HCT116 (cell line): ENCODE results near the gene EPS8. TPM values are rescaled to one million over a fixed set of nuclear protein-coding genes. Genes with fewer than 3 reads are reported as not detected.

ENCODE experiments used
- ATAC-seq: fragments of 200-7000 bp; cut with Tn5 transposase; 2 replicates; pipeline ENCODE4 v1.9.1; 2020; ENCODE audit warnings: mild to moderate bottlenecking, moderate library complexity
- BruUV-seq: library from RNA; stranded (reverse); fragments of 400-500 nt; replicated peaks from 2 replicates; lab custom pipeline; 2021; lab: Mats Ljungman, UMichigan
- CTCF ChIA-PET: fragments of 300-600 bp; sonication (Branson Sonifier 250); formaldehyde crosslinking; loops from one replicate; lab custom pipeline; 2021; ENCODE audit warnings: antibody characterized with exemption; lab: Charles Lee
- POLR2A ChIA-PET: fragments of 300-600, 350-600 bp; sonication (Branson Sonifier 250); formaldehyde crosslinking; loops from one replicate; lab custom pipeline; 2021; ENCODE audit warnings: antibody characterized with exemption; lab: Charles Lee
- RAD21 ChIA-PET, 2 experiments: fragments of 300-600 bp; sonication (Branson Sonifier 250); formaldehyde crosslinking; loops; one replicate each; lab custom pipeline; 2023; ENCODE audit warnings: low total read pairs in 2 of 2; ENCODE audit not compliant: uncharacterized antibody in 2 of 2, unreplicated experiment in 2 of 2, low non-redundant PET in 1 of 2; lab: Charles Lee
- DNase-seq: peaks from one replicate; pipeline ENCODE4 v3.0.0-alpha.2; 2010; ENCODE audit warnings: low read depth, low spot score
- H2AFZ ChIP-seq: fragments of 200-600 bp; shearing (Covaris generic), sonication (generic); 2 replicates; pipeline ENCODE4 v1.6.1; 2017; ENCODE audit warnings: low read depth, mixed run types, mixed read lengths, antibody characterized with exemption, low read length; ENCODE audit not compliant: poor library complexity, severe bottlenecking
- H3K27ac ChIP-seq: 2 replicates; pipeline ENCODE4 v1.5.1; 2012; ENCODE audit warnings: low read depth, low read length
- H3K27me3 ChIP-seq: fragments of 200-600 bp; sonication (generic); 2 replicates; pipeline ENCODE4 v1.6.1; 2016; ENCODE audit warnings: mixed run types, low read length, mixed read lengths; ENCODE audit not compliant: insufficient read depth
- H3K36me3 ChIP-seq, 2 experiments: fragments of 200-500 bp in 1 of 2; fragments of 200-600 bp in 1 of 2; sonication (Bioruptor generic) in 1 of 2; sonication (generic) in 1 of 2; 2 replicates each; pipeline versions ENCODE4 v1.5.1 to v1.6.1; 2014 to 2016; ENCODE audit warnings: low read length in 2 of 2, inconsistent platforms in 1 of 2, mixed read lengths in 1 of 2, mixed run types in 1 of 2; ENCODE audit not compliant: insufficient read depth in 2 of 2, control insufficient read depth in 1 of 2
- H3K4me1 ChIP-seq, 2 experiments: fragments of 200-600 bp in 1 of 2; sonication (generic) in 1 of 2; 2 replicates each; pipeline versions ENCODE4 v1.5.1 to v1.6.1; 2012 to 2017; ENCODE audit warnings: low read length in 2 of 2, inconsistent platforms in 1 of 2, mild to moderate bottlenecking in 1 of 2, mixed read lengths in 1 of 2, mixed run types in 1 of 2, moderate library complexity in 1 of 2; ENCODE audit not compliant: insufficient read depth in 2 of 2, control insufficient read depth in 1 of 2
- H3K4me2 ChIP-seq: fragments of 200-600 bp; sonication (generic); 2 replicates; pipeline ENCODE4 v1.6.1; 2017; ENCODE audit warnings: mixed run types, low read length, mixed read lengths
- H3K4me3 ChIP-seq, 2 experiments: fragments of 200-600 bp in 1 of 2; sonication (generic) in 1 of 2; replicated peaks in 1 of 2; 2 replicates each; pipeline ENCODE4 v1.5.1; 2011 to 2016; ENCODE audit warnings: low read length in 2 of 2, control low read depth in 1 of 2, low read depth in 1 of 2, mild to moderate bottlenecking in 1 of 2, mixed read lengths in 1 of 2, mixed run types in 1 of 2
- H3K79me2 ChIP-seq: fragments of 200-600 bp; sonication (generic); 2 replicates; pipeline ENCODE4 v1.6.1; 2017; ENCODE audit warnings: mild to moderate bottlenecking, mixed run types, low read length, moderate library complexity, mixed read lengths; ENCODE audit not compliant: insufficient read depth
- H3K9ac ChIP-seq: fragments of 200-600 bp; sonication (generic); 2 replicates; pipeline ENCODE4 v1.6.1; 2016; ENCODE audit warnings: low read length, mixed read lengths
- H3K9me2 ChIP-seq: fragments of 200-600 bp; sonication (generic), shearing (Covaris generic); 2 replicates; pipeline ENCODE4 v1.6.1; 2017; ENCODE audit warnings: mixed run types, mild to moderate bottlenecking, moderate library complexity; ENCODE audit not compliant: insufficient read depth
- H3K9me3 ChIP-seq, 2 experiments: fragments of 200-500 bp in 1 of 2; fragments of 200-600 bp in 1 of 2; sonication (Bioruptor generic) in 1 of 2; sonication (generic) in 1 of 2; 2 replicates each; pipeline ENCODE4 v1.6.1; 2014 to 2017; ENCODE audit warnings: low read length in 2 of 2, mixed read lengths in 2 of 2, inconsistent platforms in 1 of 2, low read depth in 1 of 2, mild to moderate bottlenecking in 1 of 2, mixed run types in 1 of 2, moderate library complexity in 1 of 2; ENCODE audit not compliant: control insufficient read depth in 1 of 2, insufficient read depth in 1 of 2
- H4K20me1 ChIP-seq: fragments of 200-600 bp; sonication (generic), shearing (Covaris generic); 2 replicates; pipeline ENCODE4 v1.6.1; 2017; ENCODE audit warnings: mixed run types, mild to moderate bottlenecking, moderate library complexity; ENCODE audit not compliant: insufficient read depth
- ATF3 ChIP-seq: IDR thresholded peaks from 2 replicates; pipeline ENCODE4 v1.6.1; 2012
- CBX3 ChIP-seq: IDR thresholded peaks from 2 replicates; pipeline ENCODE4 v1.6.1; 2012; ENCODE audit warnings: low read depth
- CTCF ChIP-seq, 3 experiments: fragments of 200-600 bp in 1 of 3; sonication (generic) in 1 of 3; IDR thresholded peaks in 2 of 3; conservative IDR thresholded peaks in 1 of 3; 2 replicates each; pipeline ENCODE4 v1.5.1; 2012 to 2017; ENCODE audit warnings: low read depth in 2 of 3, low read length in 2 of 3, antibody characterized with exemption in 1 of 3, borderline replicate concordance in 1 of 3, control low read depth in 1 of 3, mild to moderate bottlenecking in 1 of 3, mixed read lengths in 1 of 3, mixed run types in 1 of 3, moderate library complexity in 1 of 3; ENCODE audit not compliant: insufficient read depth in 1 of 3
- EGR1 ChIP-seq: IDR thresholded peaks from 2 replicates; pipeline ENCODE4 v1.6.1; 2012; ENCODE audit warnings: low read depth
- EZH2 ChIP-seq: fragments of 200-600 bp; sonication (generic); IDR thresholded peaks from 2 replicates; pipeline ENCODE4 v1.6.1; 2017; ENCODE audit warnings: antibody characterized with exemption, mixed run types
- EZH2phosphoT487 ChIP-seq: fragments of 200-600 bp; IDR thresholded peaks from 2 replicates; pipeline ENCODE4 v1.6.1; 2018; ENCODE audit warnings: antibody characterized with exemption, borderline replicate concordance
- FOSL1 ChIP-seq: IDR thresholded peaks from 2 replicates; pipeline ENCODE4 v1.6.1; 2012; ENCODE audit warnings: low read depth
- MAX ChIP-seq: IDR thresholded peaks from 2 replicates; pipeline ENCODE4 v1.6.1; 2012
- POLR2A ChIP-seq: IDR thresholded peaks from 2 replicates; pipeline ENCODE4 v1.7.0; 2011; ENCODE audit warnings: borderline replicate concordance; ENCODE audit not compliant: insufficient read depth, insufficient read length; ENCODE audit errors: extremely low read depth
- POLR2AphosphoS5 ChIP-seq: IDR thresholded peaks from 2 replicates; pipeline ENCODE4 v1.6.1; 2011; ENCODE audit warnings: mild to moderate bottlenecking, low read depth, low read length, moderate library complexity
- RAD21 ChIP-seq: IDR thresholded peaks from 2 replicates; pipeline ENCODE4 v1.6.1; 2012; ENCODE audit warnings: low read depth, mild to moderate bottlenecking
- REST ChIP-seq: IDR thresholded peaks from 2 replicates; pipeline ENCODE4 v1.6.1; 2012; ENCODE audit warnings: low read depth
- SIN3A ChIP-seq: IDR thresholded peaks from 2 replicates; pipeline ENCODE4 v1.6.1; 2012; ENCODE audit warnings: low read depth
- TCF7L2 ChIP-seq: IDR thresholded peaks from 2 replicates; pipeline ENCODE4 v1.7.0; 2011; ENCODE audit warnings: borderline replicate concordance, inconsistent platforms; ENCODE audit not compliant: insufficient read depth, insufficient read length; ENCODE audit errors: extremely low read depth
- YY1 ChIP-seq: IDR thresholded peaks from 2 replicates; pipeline ENCODE4 v1.6.1; 2011; ENCODE audit warnings: low read length, low read depth, moderate library complexity, mild to moderate bottlenecking; ENCODE audit not compliant: insufficient replicate concordance; ENCODE audit errors: extremely low read depth
- ZBTB33 ChIP-seq: IDR thresholded peaks from 2 replicates; pipeline ENCODE4 v1.6.1; 2011; ENCODE audit warnings: mild to moderate bottlenecking, low read length, moderate library complexity; ENCODE audit not compliant: insufficient replicate concordance; ENCODE audit errors: extremely low read depth
- ZFX ChIP-seq: fragments of 450-650 bp; IDR thresholded peaks from 2 replicates; pipeline ENCODE4 v1.6.1; 2017
- ZNF274 ChIP-seq: fragments of 200-500 bp; sonication (Bioruptor generic); IDR thresholded peaks from 2 replicates; pipeline ENCODE4 v1.6.1; 2014; ENCODE audit warnings: mild to moderate bottlenecking, low read depth, low read length, inconsistent platforms
- intact Hi-C: fragments of 100-400 bp; cut with micrococcal nuclease; formaldehyde crosslinking; loops from 2 replicates; pipeline ENCODE4 v1.10.0; 2022
- total RNA-seq: library from RNA; stranded (reverse); gene quantifications from one replicate; pipeline ENCODE4 v1.2.1, GENCODE V29; 2021; ENCODE audit not compliant: unreplicated experiment

EPS8 gene
- total RNA-seq, 1 experiment from 2014 or later: 49.9 TPM

- peaks cover 32 to 71% of the 10 kb centered on the region in 2 experiments for H3K4me1 ChIP-seq
- H3K9me3 ChIP-seq: no peaks in the 10 kb centered on the region
- no peak overlapping the region for H3K27ac ChIP-seq
- H3K9me2 ChIP-seq: no peaks in the 10 kb centered on the region
- TF ChIP-seq RAD21 (no peak), YY1 (no peak), CTCF (IDR thresholded peaks at IDR 0.05 in 2 of 3, conservative IDR thresholded peaks at IDR 0.05 in 1 of 3; ENCODE audit: borderline replicate concordance in 1 of 3, insufficient read depth in 1 of 3, low read depth in 2 of 3, low read length in 2 of 3) (no peak), REST (no peak), CBX3 (no peak), MAX (no peak), POLR2AphosphoS5 (no peak), ZBTB33 (no peak), TCF7L2 (no peak), EZH2phosphoT487 (no peak), EZH2 (no peak), EGR1 (no peak), SIN3A (no peak), FOSL1 (no peak), POLR2A (no peak), ZNF274 (no peak), ATF3 (no peak), ZFX (no peak)
- intact Hi-C loops: no loop called here
- H3K36me3 ChIP-seq: no peaks in the 10 kb centered on the region
- POLR2A ChIA-PET: no interaction called here
- H3K4me3 ChIP-seq: no peak overlapping the region
- H3K4me2 ChIP-seq: no peak overlapping the region
- no peaks in the 10 kb centered on the region for H3K27me3 ChIP-seq
- no peak overlapping the region for H2AFZ ChIP-seq
- no peak for DNase-seq
- no TSS peak for BruUV-seq
- ATAC-seq: no peak
- peaks cover 88% of the 10 kb centered on the region for H3K79me2 ChIP-seq
- no peaks in the 10 kb centered on the region for H4K20me1 ChIP-seq
- RAD21 ChIA-PET: no interaction called here
- CTCF ChIA-PET: no interaction called here
- no peak overlapping the region for H3K9ac ChIP-seq
Observed at GRCh38 chr12:15722951-15723350, 66.2 kb downstream of the EPS8 start.
